ENCODE measurements around the gene PARD3.

- no peak for TF ChIP-seq TBL1XR1 (IDR thresholded peaks at IDR 0.05; ENCODE audit: low read depth, low read length)
- TF ChIP-seq ZBTB4 (CRISPR knock-in tag; IDR thresholded peaks at IDR 0.05), result no peak
- TF ChIP-seq CTCF (IDR thresholded peaks at IDR 0.05 in 2 of 3, conservative IDR thresholded peaks at IDR 0.05 in 1 of 3; ENCODE audit: control insufficient read depth in 2 of 3, extremely low read depth in 1 of 3, insufficient read depth in 1 of 3, low read depth in 3 of 3, low read length in 3 of 3), result no peak
Observed at GRCh38 chr10:34348917-34349485, 466.1 kb downstream of the PARD3 start.

All from GM12878 (cell line).